ENCODE measurements around the gene SIRPA. TPM values are rescaled to one million over a fixed set of nuclear protein-coding genes. Genes with fewer than 3 reads are reported as not detected.

Gene SIRPA
- total and polyA plus RNA-seq, 2 of the 8 experiments (the other 6 are each of a cell fraction or from before 2014, with no cell fraction given) = 3.9 to 4.3 TPM

- TF ChIP-seq SUZ12 (IDR thresholded peaks at IDR 0.05; ENCODE audit: low read length) (no peak), JUND (IDR thresholded peaks at IDR 0.05; ENCODE audit: low read length) (no peak), BCL11A (IDR thresholded peaks at IDR 0.05; ENCODE audit: low read depth in 2 of 2, low read length in 2 of 2) (no peak), TCF12 (IDR thresholded peaks at IDR 0.05; ENCODE audit: low read depth, low read length) (no peak), GTF2F1 (IDR thresholded peaks at IDR 0.05; ENCODE audit: borderline replicate concordance, low read depth, low read length) (no peak), KDM1A (IDR thresholded peaks at IDR 0.05; ENCODE audit: borderline replicate concordance, low read length) (peak; percentile 52; the same call in 1 of the 2 replicates), E2F6 (IDR thresholded peaks at IDR 0.05) (no peak), CTBP2 (IDR thresholded peaks at IDR 0.05; ENCODE audit: borderline replicate concordance, insufficient read depth, insufficient read length, low read length) (no peak)
Measured at GRCh38 chr20:1891263-1892118, 3.7 kb upstream of the SIRPA start (continued).
